ENCODE measurements around the gene PCLO. TPM values are rescaled to one million over a fixed set of nuclear protein-coding genes. Genes with fewer than 3 reads are reported as not detected.
A peak's percentile ranks its signal among the peaks of the same experiment; 100 is the strongest.

The PCLO gene
- total RNA-seq, 1 experiment from 2014 or later, result 7.5 TPM

DNA sequence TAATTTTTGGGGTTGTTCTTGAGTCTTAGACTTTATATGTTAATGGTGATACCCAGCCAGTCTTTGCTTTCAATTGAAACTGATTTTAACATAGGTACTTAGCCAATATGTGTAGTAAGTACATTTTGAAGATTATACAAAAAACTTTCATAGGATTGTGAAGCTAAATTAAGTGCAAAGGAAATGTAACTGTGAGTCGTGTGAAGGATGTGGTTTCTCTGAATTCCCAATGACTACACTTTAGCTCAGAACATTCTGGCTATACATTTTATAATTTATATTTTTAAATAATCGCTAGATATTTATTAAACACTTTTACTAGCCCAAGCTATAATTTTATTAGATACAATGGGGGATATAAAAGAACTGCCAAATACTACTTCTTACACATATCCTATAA, 359.3 kb downstream of the PCLO start:
- no peak for DNase-seq (ENCODE audit: low spot score)
- in situ Hi-C loops (cut with HindIII; ENCODE audit: low sequenced_read_pairs), result no loop called here

DNA sequence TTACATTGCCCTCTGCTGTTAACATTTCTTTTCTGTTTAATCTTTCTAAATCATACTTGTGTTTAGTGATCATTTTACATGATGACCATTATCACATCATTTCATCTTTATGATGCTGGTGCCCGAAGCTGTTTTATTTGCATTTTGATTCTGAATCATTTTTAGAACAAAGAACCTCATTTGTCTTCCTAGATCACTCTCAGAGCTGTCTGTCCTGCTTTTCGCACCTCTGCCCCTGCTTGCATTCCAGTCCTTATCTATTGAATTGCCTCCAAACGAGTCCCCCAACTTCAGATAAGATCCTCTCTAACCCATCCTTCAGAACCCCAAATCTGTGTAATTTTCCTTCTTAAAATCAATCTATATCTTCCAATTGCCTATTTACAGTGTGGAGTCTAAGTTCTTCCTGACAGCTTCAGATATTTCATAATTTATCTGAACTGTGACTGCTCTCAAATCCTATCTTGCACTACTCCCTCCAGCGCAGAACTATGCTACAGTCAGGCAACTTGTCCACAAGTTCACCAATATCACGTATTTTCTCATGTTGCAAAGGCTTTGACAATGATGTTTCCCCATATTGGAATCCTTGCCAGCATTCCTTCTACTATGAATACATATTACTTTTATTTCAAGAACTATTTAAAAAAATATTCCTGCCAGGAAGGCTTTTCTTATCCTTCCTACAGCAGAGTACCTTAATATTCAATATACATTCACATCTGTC, 372.6 kb downstream of the PCLO start:
- no peak for DNase-seq (ENCODE audit: low spot score)
- in situ Hi-C loops (cut with HindIII; ENCODE audit: low sequenced_read_pairs), result no loop called here

DNA sequence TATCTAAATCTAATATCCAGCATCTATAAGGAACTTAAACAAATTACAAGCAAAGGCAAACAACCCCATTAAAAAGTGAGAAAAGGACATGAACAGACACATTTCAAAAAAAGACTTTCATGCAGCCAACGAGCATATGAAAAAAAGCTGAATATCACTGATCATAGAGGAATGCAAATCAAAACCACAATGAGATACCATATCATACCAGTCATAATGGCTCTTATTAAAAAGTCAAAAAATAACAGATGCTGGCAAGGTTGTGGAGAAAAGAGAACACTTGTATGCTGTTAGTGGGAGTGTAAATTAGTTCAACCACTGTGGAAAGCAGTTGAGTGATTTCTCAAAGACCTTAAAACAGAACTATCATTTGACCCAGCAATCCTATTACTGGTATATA, 384.7 kb downstream of the PCLO start:
- no peak for DNase-seq (ENCODE audit: low spot score)
- in situ Hi-C loops (cut with HindIII; ENCODE audit: low sequenced_read_pairs), result no loop called here

DNA sequence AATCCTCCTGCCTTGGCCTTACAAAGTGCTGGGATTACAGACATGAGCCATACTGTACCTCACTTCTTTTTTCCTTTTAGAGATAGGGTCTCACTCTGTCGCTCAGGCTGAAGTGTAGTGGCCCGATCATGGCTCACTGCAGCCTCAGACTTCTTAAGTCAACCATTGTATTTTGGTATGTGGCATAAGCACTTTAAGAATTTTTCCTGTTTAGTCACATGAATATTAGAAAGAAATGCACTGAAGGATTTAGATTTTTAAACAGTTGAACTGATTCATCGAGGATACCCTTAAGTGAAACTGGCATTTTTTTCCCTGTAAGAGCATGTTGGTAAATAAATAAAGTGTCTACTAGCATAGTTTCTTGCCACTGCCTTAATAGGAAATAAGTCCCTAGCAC, 399.8 kb downstream of the PCLO start:
- in situ Hi-C loops (cut with HindIII; ENCODE audit: low sequenced_read_pairs), result no loop called here
- no peak for DNase-seq (ENCODE audit: low spot score)

DNA sequence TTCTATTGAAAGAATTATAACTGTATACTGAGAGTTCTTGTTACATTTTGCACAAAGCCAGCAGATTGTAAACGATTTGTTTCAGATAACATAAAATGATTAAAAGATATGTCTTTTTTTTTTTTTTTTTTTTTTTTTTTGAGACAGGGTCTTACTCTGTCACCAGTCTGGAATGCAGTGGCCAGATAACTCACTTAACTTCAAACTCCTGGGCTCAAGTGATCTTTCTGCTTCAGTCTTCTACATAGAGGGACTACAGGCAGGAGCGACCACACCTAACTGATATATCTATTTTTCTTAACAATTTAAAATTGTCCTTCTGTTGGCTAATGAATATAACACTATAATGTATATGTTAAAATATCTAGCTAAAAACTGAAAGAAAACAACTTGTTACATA, 401.9 kb downstream of the PCLO start:
- in situ Hi-C loops (cut with HindIII; ENCODE audit: low sequenced_read_pairs), result no loop called here
- DNase-seq (ENCODE audit: low spot score), result no peak

DNA sequence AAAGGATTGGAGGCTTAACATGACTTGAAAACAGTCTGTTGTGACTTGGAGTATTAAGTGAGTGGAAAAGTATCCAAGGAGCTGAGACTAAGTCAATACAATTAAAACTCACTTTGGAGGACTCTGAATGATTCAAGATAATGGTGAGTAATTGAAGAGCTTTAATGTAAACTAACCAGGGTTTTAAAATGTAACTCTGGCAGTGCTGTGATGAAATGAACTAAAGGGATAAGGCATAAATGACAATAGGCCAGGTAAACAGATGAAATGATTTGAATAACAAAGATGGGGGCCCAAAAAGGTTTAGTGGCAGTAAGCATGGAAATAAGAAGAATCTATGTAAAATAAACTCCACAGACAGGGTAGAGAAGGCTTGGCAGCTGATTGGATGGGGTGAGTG, 402.6 kb downstream of the PCLO start:
- in situ Hi-C loops (cut with HindIII; ENCODE audit: low sequenced_read_pairs), result no loop called here
- DNase-seq (ENCODE audit: low spot score), result no peak

DNA sequence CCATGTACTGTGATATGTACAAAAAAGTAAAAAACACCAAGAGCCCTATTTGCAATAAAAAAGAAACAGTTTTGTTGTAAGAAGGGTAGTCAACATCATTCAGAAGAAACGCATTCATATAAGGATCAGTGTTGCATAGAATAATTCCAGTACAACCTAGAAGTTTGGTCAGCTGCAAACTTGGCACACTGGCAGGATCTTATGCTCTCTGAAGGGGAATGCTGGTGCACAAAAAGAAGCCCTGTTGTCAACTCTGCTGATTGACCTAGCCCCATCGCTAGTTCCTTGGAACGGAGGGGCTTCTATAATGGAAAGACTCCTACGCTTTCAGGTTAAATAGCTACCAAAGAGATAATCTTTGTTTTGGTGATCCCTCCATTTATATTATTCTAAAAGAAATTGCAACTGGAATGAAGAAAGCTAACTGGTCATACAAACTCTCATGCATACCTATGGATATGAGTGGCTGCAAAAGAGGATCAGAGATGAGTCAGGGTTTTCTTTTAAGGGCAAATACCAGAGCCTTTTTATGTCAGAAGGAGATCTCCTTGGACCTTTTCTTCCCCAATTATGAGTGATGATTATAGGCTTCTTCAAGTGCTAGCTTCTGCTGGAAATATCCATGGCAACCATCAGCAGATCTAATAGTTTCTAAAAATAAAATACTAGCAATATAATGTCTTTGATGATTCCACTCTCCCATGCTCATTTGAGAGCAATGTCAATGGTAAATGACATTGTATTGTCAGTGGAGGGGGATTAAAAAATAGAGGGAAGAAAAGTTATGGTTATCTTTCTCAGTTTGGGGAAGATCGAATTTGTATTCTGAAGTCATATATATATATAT, 406.8 kb downstream of the PCLO start:
- in situ Hi-C loops (cut with HindIII; ENCODE audit: low sequenced_read_pairs), result no loop called here
- no peak for DNase-seq (ENCODE audit: low spot score)

DNA sequence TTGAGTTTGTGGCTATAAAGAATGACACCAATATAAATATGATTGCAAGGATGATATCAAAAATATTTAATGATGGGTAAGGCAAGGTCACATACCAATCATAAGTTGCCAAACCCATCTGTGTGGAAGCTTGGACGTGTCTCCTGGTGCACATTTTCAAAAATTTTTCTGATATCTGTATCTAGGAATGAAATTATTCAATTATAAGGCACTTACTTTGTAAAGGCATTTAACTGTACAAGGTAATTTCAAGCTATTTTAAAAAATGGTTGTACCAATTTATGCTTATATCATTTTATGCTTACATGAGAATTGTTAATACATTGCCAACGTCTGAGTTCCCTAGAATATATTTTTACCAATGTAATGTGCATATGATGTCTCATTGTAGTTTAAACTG, 412.7 kb downstream of the PCLO start:
- in situ Hi-C loops (cut with HindIII; ENCODE audit: low sequenced_read_pairs), result no loop called here
- DNase-seq (ENCODE audit: low spot score), result no peak

DNA sequence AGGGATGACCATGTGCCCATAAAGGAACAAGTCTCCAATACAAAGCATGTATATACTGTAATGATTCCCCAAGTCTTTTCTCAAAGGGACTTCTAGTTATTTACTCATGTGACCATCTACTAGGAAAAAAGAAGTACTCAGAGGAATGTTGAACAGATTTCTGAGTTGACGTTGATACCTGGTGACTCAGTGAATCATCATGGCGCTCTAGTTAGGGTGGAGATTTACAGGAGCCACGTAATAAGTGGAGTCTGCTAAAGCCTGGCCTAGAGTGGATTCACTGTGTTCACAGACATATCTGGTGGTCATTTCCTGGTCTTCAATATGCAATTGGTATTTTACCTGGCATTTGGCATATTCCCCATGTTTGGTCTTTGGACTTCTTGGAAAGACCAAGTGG, 416.9 kb downstream of the PCLO start:
- no peak for DNase-seq (ENCODE audit: low spot score)
- in situ Hi-C loops (cut with HindIII; ENCODE audit: low sequenced_read_pairs), result no loop called here

DNA sequence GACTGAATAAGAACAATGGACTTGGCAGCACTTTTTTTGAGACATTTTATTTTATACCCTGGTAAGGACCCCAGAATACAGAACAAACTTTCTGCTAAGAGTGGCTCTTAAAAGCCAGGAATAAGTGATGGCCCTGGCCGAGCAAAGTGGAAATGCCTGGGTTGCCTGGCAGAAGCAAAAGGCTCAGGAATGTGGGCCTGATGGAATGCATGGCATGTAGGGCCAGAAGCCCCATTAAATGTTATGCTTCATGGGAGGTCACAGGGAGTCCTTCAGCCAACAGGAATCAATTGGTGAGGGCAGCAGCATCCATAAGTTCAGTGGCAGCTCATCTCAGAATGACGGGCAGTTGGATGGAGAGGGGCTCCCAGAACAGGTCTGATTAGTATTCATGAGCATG, 417.6 kb downstream of the PCLO start:
- no peak for DNase-seq (ENCODE audit: low spot score)
- in situ Hi-C loops (cut with HindIII; ENCODE audit: low sequenced_read_pairs), result no loop called here

DNA sequence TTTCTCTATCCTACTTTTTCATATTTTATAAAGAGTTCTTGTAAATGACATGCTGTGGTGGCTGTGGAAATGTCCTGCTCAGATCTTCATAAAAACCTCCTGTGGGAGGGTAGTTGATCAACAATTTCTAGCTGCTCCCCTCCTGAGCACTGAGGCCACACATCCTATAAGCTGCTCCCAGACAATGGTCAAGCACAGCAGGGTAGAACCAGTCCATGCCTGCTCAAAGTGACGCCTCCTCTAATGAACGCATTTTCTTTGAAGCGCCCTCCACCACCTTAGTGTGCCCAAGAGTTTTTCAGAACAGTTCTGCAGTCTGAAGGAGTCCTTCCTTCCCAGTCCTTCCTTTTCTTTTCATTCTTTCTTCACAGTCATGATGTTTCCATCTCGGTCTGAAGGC, 420.5 kb downstream of the PCLO start:
- in situ Hi-C loops (cut with HindIII; ENCODE audit: low sequenced_read_pairs), result no loop called here
- DNase-seq (ENCODE audit: low spot score), result no peak

DNA sequence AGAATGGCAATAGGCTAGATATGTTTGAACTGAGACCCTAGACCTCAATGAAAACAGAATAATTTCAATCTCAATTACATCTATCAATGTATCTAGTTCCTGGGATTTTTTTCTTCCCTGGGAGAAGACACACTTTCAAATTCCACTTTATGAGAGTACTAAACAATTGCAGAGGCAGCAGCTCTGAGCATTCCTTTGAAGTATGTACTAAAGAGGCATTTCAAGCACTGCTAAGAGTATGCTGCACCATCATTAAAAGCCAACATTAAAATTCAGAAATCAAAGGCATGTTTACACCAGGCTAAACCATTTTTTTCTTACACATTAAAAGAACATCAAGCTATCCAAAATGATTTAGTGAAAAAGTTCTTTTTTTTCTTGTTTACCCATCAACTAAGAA, 421.2 kb downstream of the PCLO start:
- in situ Hi-C loops (cut with HindIII; ENCODE audit: low sequenced_read_pairs), result no loop called here

DNA sequence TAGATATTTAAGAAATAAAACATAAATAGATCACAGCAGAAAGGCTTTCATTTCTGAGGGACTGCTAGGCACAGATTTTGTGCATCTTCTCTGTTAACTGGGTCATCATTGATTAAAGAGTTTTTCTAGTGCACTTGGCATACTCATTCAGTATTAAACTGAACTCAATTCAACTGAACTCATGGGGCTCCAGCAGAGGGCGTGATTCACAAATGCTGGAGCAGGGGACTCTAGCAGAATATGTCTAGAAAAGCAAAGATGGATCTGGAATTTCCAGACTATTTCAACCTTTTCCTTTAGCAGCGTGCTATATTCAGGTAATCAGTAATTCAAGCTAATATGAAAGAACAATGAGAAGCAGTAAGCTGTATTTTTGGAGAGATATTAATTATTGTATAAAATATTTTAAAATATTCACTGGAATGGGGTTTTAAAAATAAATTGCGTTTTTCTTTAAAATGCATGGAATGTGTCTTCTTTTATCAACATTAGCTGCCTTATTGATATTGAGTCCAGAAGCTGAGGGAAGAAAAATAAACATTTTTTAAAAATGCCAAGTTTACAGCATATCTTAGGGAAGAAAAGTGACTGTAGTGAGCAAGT, 422.3 kb downstream of the PCLO start:
- peak; percentile 63 for DNase-seq (ENCODE audit: low spot score)
- in situ Hi-C loops (cut with HindIII; ENCODE audit: low sequenced_read_pairs), result no loop called here

More for the DNA sequence above, 421.2 kb downstream of the PCLO start:
- DNase-seq (ENCODE audit: low spot score), result no peak

DNA sequence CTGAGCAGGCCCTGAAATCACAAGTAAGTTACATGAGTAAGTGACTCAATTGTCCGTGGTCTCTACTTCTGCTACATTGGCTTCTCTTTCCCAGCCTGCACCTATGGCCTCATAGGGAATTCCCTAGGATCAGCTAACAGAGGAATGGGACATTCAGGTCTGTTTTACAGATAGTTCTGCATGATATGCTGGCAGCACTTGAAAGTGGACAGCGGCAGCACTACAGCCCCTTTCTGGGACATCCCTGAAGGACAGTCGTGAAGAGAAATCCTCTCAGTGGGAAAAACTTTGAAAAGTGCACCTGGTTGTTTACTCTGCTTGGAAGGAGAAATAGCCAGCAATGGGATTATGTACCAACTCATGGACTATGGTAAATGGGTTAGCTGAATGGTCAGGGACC, 426.1 kb downstream of the PCLO start:
- no peak for DNase-seq (ENCODE audit: low spot score)
- in situ Hi-C loops (cut with HindIII; ENCODE audit: low sequenced_read_pairs), result no loop called here

DNA sequence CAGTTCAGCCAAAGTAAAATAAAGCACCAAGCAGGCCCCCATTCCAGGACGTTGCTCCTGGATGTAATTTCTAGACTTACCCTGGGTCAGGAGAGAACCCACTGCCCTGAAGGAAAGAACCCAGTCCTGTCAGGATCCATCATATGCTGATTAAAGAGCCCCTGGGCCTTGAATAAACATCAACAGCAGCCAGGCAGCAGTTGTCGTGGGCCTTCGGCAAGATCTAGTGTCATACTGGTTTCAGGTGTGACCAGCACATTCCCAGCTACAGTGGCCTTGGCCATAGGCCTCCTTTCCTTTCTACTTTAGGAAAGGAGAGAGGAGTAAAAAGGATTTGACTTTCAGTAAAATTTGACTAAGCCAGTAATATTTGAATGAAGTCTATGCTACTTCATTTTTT, 430.0 kb downstream of the PCLO start:
- DNase-seq (ENCODE audit: low spot score), result no peak
- in situ Hi-C loops (cut with HindIII; ENCODE audit: low sequenced_read_pairs), result no loop called here

DNA sequence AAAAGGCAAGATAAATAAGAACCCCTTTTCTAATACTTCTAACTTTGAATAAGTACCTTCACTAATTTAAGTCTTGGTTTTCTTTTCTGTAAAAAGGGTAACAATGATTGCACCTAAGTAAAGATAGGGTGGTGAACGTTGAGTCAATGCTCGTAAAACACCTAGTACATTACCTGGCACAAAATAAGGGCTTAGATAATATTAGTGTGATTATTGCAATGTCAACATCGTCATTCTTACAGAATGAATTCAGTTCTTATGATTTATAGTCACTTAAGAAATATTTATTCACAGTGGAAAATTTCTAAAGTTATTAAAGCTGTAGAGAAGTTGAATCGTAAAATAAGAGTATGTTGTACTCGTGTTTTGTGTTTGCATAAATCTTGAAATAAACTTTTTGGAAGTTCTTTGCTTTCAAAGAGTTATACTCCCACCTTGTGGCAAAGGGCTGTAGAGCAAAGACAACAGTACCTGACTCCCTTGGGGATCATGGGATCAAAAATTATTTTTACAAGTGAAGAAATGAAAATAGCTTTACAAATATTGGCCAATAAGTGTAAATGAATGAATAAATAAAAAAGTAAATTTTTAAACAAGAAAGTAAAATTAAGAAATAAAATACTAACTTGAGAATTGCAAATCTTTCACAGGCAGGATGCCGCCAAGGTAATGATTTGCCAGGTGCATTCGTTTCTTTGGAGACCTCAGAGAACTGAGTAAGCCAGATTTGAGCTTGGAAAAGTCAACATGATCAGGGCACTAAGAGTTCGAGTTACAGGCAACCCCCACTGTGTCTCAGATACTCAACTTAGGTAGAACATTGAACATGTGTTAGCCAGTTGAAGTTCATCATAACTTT, 433.3 kb downstream of the PCLO start:
- in situ Hi-C loops (cut with HindIII; ENCODE audit: low sequenced_read_pairs), result no loop called here
- DNase-seq (ENCODE audit: low spot score), result no peak

DNA sequence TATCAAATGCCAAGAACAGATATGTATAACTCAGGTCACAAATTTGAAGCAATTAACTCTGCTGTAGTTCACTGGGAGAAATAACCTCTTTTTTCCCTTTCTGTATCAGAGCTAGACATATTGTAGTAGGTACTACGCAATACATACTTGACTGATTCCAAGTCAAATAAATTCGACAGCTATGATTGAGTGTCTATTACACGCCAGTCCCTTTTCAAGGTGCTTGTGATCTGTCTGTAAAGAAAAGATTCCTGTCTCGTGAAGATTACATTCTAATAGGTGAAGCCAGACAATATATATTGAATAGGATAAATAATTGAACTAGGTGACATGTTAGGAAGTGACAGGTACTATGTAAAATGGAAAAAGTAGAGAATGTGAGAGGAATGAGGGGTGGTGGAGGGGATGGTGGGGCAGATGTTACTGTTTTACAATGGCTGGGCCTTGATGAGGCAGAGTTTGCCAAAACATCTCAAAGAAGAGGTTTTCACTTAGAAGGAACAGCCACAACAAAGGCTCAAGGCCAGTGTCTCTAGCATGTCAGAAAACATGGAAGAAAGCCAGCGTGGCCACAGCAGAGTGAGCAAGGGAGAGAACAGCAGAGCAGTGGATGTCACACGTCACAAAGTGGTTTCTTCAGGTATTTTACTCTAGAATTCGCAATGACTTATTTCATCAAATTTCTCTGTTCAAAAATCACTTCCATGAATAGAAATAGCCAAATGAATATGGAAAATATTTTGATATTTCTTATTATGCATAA, 436.5 kb downstream of the PCLO start:
- DNase-seq (ENCODE audit: low spot score), result peak; percentile 29
- in situ Hi-C loops (cut with HindIII; ENCODE audit: low sequenced_read_pairs), result no loop called here

DNA sequence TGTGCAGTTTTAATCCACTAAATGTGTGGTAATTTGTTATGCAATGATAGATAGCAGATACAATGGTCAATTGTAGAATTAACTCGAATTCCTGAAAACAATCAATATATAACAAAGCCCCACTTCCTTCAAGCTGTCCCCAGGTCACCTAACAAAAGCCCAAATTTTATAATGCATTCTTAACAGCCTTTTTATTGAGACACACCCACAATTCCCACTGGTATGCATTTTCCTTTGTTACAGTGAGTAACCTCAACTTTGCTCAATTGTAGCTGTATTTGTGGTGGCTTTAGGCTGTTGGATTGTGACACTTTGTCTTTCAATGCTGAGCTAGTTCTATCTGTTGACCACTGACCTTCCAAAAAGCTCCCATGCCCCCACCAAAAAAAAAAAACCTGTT, 439.3 kb downstream of the PCLO start:
- DNase-seq (ENCODE audit: low spot score), result no peak
- in situ Hi-C loops (cut with HindIII; ENCODE audit: low sequenced_read_pairs), result no loop called here

DNA sequence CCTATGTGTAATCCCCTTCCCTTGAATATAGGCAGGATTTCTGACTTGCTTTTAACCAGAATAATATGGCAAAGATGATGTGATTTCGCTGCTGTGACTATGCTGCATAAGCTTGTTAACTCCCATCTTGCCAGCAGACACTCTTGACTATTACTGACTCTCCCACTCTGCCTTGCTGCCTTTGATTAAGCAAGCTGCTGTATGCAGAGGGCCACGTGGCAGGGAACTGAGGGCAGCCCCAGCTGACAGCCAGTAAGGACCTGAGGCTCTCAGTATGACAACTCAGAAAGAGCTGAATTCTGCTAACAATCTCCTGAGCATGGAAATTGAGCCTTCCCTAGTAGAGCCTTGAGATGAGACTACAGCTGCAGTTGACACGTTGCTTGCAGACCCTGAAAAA, 439.7 kb downstream of the PCLO start:
- in situ Hi-C loops (cut with HindIII; ENCODE audit: low sequenced_read_pairs), result no loop called here
- DNase-seq (ENCODE audit: low spot score), result no peak
